ENCODE measurements around the gene MAPKAPK2. TPM values are rescaled to one million over a fixed set of nuclear protein-coding genes. Genes with fewer than 3 reads are reported as not detected.

The MAPKAPK2 gene
- total RNA-seq, 1 experiment from 2014 or later, result 51.1 TPM

DNA sequence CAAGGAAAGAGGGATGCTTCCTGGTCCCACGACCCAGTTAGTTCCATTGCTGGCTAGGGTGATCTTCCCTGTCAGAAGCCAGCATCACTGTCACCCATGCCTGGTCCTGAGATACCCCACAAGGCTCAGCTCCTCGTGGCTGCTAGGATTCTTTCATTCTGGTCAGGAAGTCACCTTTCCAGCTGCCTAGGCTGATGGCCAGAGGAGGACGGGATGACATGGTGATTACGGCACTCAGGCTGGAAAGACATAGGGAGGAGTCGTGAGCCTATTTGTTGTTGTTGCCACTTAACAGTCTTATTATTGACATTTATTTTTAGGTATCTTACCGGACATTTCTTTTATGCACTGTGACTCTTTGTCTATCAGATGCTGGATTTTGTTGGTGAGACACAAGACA, 20.0 kb upstream of the MAPKAPK2 start:
- peaks cover 18% of the 10 kb centered on the region; the same call in 1 of the 2 replicates for H3K27me3 ChIP-seq (ENCODE audit: insufficient read depth, low read length)
- no peaks in the 10 kb centered on the region for H3K36me3 ChIP-seq (ENCODE audit: control insufficient read depth in 1 of 2, insufficient read depth in 2 of 2, low read length in 2 of 2)
- no peaks in the 10 kb centered on the region for H3K4me1 ChIP-seq (ENCODE audit: control insufficient read depth in 1 of 2, insufficient read depth in 2 of 2, low read length in 2 of 2)
- H3K9me3 ChIP-seq (ENCODE audit: control insufficient read depth in 1 of 2, insufficient read depth in 1 of 2, low read depth in 1 of 2, low read length in 2 of 2), result no peaks in the 10 kb centered on the region
- H4K20me1 ChIP-seq (ENCODE audit: insufficient read depth), result no peaks in the 10 kb centered on the region
- DNase-seq (ENCODE audit: low read depth, low spot score) (no peak), ATAC-seq (peak; percentile 20; the same call in 1 of the 2 replicates)
- H3K9ac ChIP-seq (ENCODE audit: low read length), result no peak overlapping the region
- H3K4me3 ChIP-seq (replicated peaks in 1 of 2; ENCODE audit: low read depth in 1 of 2, low read length in 2 of 2), result no peak overlapping the region
- CTCF ChIA-PET, result interaction anchor here (0.7 to 6.8 kb wide), 20 partner anchors 9 to 319 kb away, joined by 3 to 71 read pairs (median 10); partner anchors contain the start of genes DYRK3, EIF2D and IKBKE
- no TSS peak for BruUV-seq (replicated peaks)
- RAD21 ChIA-PET (ENCODE audit: low non-redundant PET in 1 of 2, low total read pairs in 2 of 2, uncharacterized antibody in 2 of 2, unreplicated experiment in 2 of 2), result interaction anchor here (0.6 to 2.4 kb wide), 7 partner anchors 30 to 175 kb away, joined by 3 to 11 read pairs (median 5); partner anchors contain the start of gene DYRK3 (in 2 of the 2)
- POLR2A ChIA-PET, result interaction anchor here (1.1 to 2.6 kb wide), 3 partner anchors 30 to 52 kb away, joined by 4 to 11 read pairs (median 5); partner anchors contain the start of genes DYRK3 and EIF2D
- TF ChIP-seq SRF (IDR thresholded peaks at IDR 0.05; ENCODE audit: low read depth) (no peak), YY1 (IDR thresholded peaks at IDR 0.05; ENCODE audit: extremely low read depth, insufficient replicate concordance, low read depth, low read length) (no peak), FOSL1 (IDR thresholded peaks at IDR 0.05; ENCODE audit: low read depth) (no peak), EZH2phosphoT487 (IDR thresholded peaks at IDR 0.05; ENCODE audit: borderline replicate concordance) (no peak), ELF1 (IDR thresholded peaks at IDR 0.05; ENCODE audit: borderline replicate concordance, low read depth) (no peak), TCF7L2 (IDR thresholded peaks at IDR 0.05; ENCODE audit: borderline replicate concordance, extremely low read depth, insufficient read depth, insufficient read length) (no peak), SP1 (IDR thresholded peaks at IDR 0.05; ENCODE audit: low read depth) (no peak), EGR1 (IDR thresholded peaks at IDR 0.05; ENCODE audit: low read depth) (no peak), ZFX (IDR thresholded peaks at IDR 0.05) (no peak), POLR2AphosphoS5 (IDR thresholded peaks at IDR 0.05; ENCODE audit: low read depth, low read length) (no peak), POLR2A (IDR thresholded peaks at IDR 0.05; ENCODE audit: borderline replicate concordance, extremely low read depth, insufficient read depth, insufficient read length) (no peak), RAD21 (IDR thresholded peaks at IDR 0.05; ENCODE audit: low read depth) (no peak), ZNF274 (IDR thresholded peaks at IDR 0.05; ENCODE audit: low read depth, low read length) (no peak), JUND (IDR thresholded peaks at IDR 0.05) (no peak), SIN3A (IDR thresholded peaks at IDR 0.05; ENCODE audit: low read depth) (no peak), EZH2 (IDR thresholded peaks at IDR 0.05) (no peak)
- TF ChIP-seq, protein P1, sequence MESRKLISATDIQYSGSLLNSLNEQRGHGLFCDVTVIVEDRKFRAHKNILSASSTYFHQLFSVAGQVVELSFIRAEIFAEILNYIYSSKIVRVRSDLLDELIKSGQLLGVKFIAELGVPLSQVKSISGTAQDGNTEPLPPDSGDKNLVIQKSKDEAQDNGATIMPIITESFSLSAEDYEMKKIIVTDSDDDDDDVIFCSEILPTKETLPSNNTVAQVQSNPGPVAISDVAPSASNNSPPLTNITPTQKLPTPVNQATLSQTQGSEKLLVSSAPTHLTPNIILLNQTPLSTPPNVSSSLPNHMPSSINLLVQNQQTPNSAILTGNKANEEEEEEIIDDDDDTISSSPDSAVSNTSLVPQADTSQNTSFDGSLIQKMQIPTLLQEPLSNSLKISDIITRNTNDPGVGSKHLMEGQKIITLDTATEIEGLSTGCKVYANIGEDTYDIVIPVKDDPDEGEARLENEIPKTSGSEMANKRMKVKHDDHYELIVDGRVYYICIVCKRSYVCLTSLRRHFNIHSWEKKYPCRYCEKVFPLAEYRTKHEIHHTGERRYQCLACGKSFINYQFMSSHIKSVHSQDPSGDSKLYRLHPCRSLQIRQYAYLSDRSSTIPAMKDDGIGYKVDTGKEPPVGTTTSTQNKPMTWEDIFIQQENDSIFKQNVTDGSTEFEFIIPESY (IDR thresholded peaks at IDR 0.05; ENCODE audit: extremely low read depth, insufficient replicate concordance, low read length), result no peak
- TF ChIP-seq, protein P2, sequence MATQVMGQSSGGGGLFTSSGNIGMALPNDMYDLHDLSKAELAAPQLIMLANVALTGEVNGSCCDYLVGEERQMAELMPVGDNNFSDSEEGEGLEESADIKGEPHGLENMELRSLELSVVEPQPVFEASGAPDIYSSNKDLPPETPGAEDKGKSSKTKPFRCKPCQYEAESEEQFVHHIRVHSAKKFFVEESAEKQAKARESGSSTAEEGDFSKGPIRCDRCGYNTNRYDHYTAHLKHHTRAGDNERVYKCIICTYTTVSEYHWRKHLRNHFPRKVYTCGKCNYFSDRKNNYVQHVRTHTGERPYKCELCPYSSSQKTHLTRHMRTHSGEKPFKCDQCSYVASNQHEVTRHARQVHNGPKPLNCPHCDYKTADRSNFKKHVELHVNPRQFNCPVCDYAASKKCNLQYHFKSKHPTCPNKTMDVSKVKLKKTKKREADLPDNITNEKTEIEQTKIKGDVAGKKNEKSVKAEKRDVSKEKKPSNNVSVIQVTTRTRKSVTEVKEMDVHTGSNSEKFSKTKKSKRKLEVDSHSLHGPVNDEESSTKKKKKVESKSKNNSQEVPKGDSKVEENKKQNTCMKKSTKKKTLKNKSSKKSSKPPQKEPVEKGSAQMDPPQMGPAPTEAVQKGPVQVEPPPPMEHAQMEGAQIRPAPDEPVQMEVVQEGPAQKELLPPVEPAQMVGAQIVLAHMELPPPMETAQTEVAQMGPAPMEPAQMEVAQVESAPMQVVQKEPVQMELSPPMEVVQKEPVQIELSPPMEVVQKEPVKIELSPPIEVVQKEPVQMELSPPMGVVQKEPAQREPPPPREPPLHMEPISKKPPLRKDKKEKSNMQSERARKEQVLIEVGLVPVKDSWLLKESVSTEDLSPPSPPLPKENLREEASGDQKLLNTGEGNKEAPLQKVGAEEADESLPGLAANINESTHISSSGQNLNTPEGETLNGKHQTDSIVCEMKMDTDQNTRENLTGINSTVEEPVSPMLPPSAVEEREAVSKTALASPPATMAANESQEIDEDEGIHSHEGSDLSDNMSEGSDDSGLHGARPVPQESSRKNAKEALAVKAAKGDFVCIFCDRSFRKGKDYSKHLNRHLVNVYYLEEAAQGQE (IDR thresholded peaks at IDR 0.05; ENCODE audit: low read depth), result no peak
- TF ChIP-seq, protein P3, sequence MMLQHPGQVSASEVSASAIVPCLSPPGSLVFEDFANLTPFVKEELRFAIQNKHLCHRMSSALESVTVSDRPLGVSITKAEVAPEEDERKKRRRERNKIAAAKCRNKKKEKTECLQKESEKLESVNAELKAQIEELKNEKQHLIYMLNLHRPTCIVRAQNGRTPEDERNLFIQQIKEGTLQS (IDR thresholded peaks at IDR 0.05), result no peak
- no peak overlapping the region for H3K4me2 ChIP-seq (ENCODE audit: low read length)
- H3K9me2 ChIP-seq (ENCODE audit: insufficient read depth), result no peaks in the 10 kb centered on the region
- intact Hi-C loops (cut with micrococcal nuclease), result loop anchor here (1.0 kb wide), 3 partner anchors 30 to 174 kb away; no protein-coding TSS in a partner anchor
- no peak overlapping the region for H3K27ac ChIP-seq (ENCODE audit: low read depth, low read length)
- no peak overlapping the region for H2AFZ ChIP-seq (ENCODE audit: low read depth, low read length, poor library complexity, severe bottlenecking)
- H3K79me2 ChIP-seq (ENCODE audit: insufficient read depth, low read length), result no peaks in the 10 kb centered on the region
